CD4-positive, alpha-beta T cell (primary cell): ENCODE results near the gene NAGPA. TPM values are rescaled to one million over a fixed set of nuclear protein-coding genes. Genes with fewer than 3 reads are reported as not detected.

Experiments used
- ATAC-seq: fragments of 200-7000 bp; cut with Tn5 transposase; one replicate; pipeline ENCODE4 v1.10.0; 2022; ENCODE audit warnings: mild to moderate bottlenecking; ENCODE audit not compliant: poor library complexity
- CTCF ChIA-PET: fragments of 350-600 bp; sonication (Branson Sonifier 250); formaldehyde crosslinking; loops from one replicate; lab custom pipeline; 2021; ENCODE audit warnings: antibody characterized with exemption, inconsistent platforms; lab: Charles Lee
- POLR2A ChIA-PET: fragments of 350-600 bp; sonication (Branson Sonifier 250); formaldehyde crosslinking; loops from one replicate; lab custom pipeline; 2021; ENCODE audit warnings: antibody characterized with exemption, inconsistent platforms; lab: Charles Lee
- DNase-seq, 14 experiments: peaks; one replicate each; pipeline ENCODE4 v3.0.0-alpha.2; 2013 to 2020; ENCODE audit warnings: mixed read lengths in 2 of 14
- H3K27ac ChIP-seq, 2 donors: one replicate each; pipeline versions ENCODE4 v1.5.1 to v1.7.0; 2013; ENCODE audit warnings: low read length in 2 of 2, low read depth in 1 of 2, mild to moderate bottlenecking in 1 of 2
- H3K27me3 ChIP-seq, 2 experiments: 1 replicate in 1 of 2; 2 replicates in 1 of 2; pipeline versions ENCODE4 v1.6.1 to v1.7.0; 2013; ENCODE audit warnings: low read length in 2 of 2, control low read depth in 1 of 2, mild to moderate bottlenecking in 1 of 2, moderate library complexity in 1 of 2; ENCODE audit not compliant: insufficient read depth in 2 of 2, control insufficient read depth in 1 of 2
- H3K36me3 ChIP-seq: one replicate; pipeline ENCODE4 v1.6.1; 2013; ENCODE audit warnings: low read length, control low read depth; ENCODE audit not compliant: insufficient read depth
- H3K4me1 ChIP-seq: one replicate; pipeline ENCODE4 v1.6.1; 2013; ENCODE audit warnings: low read length, control low read depth; ENCODE audit not compliant: insufficient read depth
- H3K4me3 ChIP-seq: one replicate; pipeline ENCODE4 v1.5.1; 2013; ENCODE audit warnings: mild to moderate bottlenecking, low read length, moderate library complexity
- H3K9me3 ChIP-seq, 2 experiments: 1 replicate in 1 of 2; 2 replicates in 1 of 2; pipeline versions ENCODE4 v1.6.1 to v1.7.0; 2013; ENCODE audit warnings: low read length in 2 of 2, mild to moderate bottlenecking in 2 of 2, control low read depth in 1 of 2, moderate library complexity in 1 of 2; ENCODE audit not compliant: control insufficient read depth in 1 of 2, insufficient read depth in 1 of 2
- H3K27ac Mint-ChIP-seq: one replicate; pipeline ENCODE4 v1.8.0; 2020; ENCODE audit warnings: mixed read lengths
- H3K27me3 Mint-ChIP-seq: one replicate; pipeline ENCODE4 v1.8.0; 2021; ENCODE audit warnings: mixed read lengths
- H3K36me3 Mint-ChIP-seq: one replicate; pipeline ENCODE4 v1.8.0; 2021; ENCODE audit warnings: low read depth, mixed read lengths
- H3K4me1 Mint-ChIP-seq: one replicate; pipeline ENCODE4 v1.8.0; 2021; ENCODE audit warnings: low read depth, mixed read lengths
- H3K4me3 Mint-ChIP-seq: one replicate; pipeline ENCODE4 v1.8.0; 2020; ENCODE audit warnings: mild to moderate bottlenecking, mixed read lengths
- H3K9me3 Mint-ChIP-seq: one replicate; pipeline ENCODE4 v1.8.0; 2020; ENCODE audit warnings: mixed read lengths
- CTCF ChIP-seq: fragments of 200-600 bp; IDR thresholded peaks from one replicate; pipeline ENCODE4 v1.8.0; 2022; ENCODE audit warnings: antibody characterized with exemption, mild to moderate bottlenecking
- intact Hi-C, 2 experiments: fragments of 100-400 bp; cut with DNase I in 1 of 2; cut with micrococcal nuclease in 1 of 2; formaldehyde crosslinking; loops; one replicate each; pipeline versions ENCODE4 v1.15.1 to v1.9.0; 2023 to 2025; cut with DNase I, micrococcal nuclease
- total RNA-seq, 174 experiments: library from RNA in 2 of 174; stranded (reverse) in 2 of 174; gene quantifications; one replicate each; pipeline ENCODE4 v1.2.3 and lab custom pipeline; 2021 to 2026

NAGPA gene
- total RNA-seq, 2 experiments from 2014 or later: 30.0 to 34.0 TPM

DNA sequence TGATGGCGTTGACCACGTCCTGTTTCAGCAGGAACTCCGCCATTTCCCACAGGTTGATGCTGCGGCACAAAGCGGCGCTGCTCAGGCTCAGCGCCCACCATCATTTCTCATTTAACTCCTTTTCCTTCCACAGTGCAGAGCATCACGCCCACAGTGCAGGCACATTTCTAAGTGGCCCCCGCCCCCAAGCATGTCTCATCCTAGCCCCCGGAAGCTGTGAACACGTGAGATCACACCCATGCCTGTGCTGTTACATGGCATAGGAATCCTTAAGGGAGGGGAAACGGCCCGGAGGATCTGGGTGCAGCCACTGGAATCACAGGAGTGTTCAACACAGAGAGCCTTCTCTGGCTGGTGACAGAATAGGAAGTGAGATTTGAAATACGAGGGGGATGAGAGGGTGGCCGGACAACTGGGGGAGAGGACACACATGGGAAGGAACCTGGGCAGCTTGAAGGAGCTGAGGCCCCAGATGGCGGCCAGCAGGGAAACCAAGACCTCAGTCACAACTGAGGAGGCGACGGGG is 4.7 kb downstream of the NAGPA start:
- POLR2A ChIA-PET: no interaction called here
- no peaks in the 10 kb centered on the region for H3K9me3 Mint-ChIP-seq
- intact Hi-C loops: no loop called here
- no peaks in the 10 kb centered on the region for H3K27me3 Mint-ChIP-seq
- no peak for ATAC-seq
- no peaks in the 10 kb centered on the region for H3K27me3 ChIP-seq
- H3K9me3 ChIP-seq: no peaks in the 10 kb centered on the region
- TF ChIP-seq CTCF: no peak
- CTCF ChIA-PET: no interaction called here
- H3K36me3 Mint-ChIP-seq: peaks cover 29% of the 10 kb centered on the region
- H3K27ac ChIP-seq: no peak overlapping the region
- H3K27ac Mint-ChIP-seq: no peak overlapping the region
- H3K4me1 ChIP-seq: peaks cover 12% of the 10 kb centered on the region
- H3K4me3 ChIP-seq: no peak overlapping the region
- no peak for DNase-seq
- no peak overlapping the region for H3K4me3 Mint-ChIP-seq
- H3K4me1 Mint-ChIP-seq: peaks cover 12% of the 10 kb centered on the region
- peaks cover 20% of the 10 kb centered on the region for H3K36me3 ChIP-seq

DNA sequence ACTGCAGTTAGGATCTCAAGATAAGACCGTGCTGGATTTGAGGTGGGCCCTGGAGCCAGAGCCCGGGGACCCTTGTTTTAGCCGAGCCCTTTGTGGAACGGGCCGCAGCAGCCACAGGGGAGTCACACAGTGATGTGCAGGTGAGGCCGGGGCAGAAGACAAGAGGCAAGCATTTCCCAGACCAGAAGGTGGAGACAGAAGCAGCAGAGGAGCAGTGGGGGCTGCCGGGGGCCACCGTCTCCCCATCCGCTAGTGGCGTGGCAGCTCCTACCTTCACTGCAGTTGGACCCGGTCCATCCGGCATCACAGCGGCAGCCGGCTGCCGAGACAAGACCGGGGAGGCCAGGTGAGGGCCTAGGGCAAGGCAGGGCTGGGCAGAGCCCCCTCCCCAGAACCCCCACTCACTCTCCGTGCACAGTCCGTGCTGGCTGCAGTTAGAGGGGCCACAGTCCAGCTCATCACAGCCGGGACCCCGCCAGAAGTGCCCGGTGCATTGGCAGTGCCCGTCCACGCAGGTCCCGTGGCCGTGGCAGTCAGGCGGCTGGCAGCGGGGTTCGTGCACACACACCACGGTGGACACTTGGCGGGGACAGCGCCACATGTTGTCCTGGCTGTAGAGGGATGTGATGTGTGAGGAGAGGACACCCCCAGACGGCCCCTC is 6.0 kb downstream of the NAGPA start:
- no peaks in the 10 kb centered on the region for H3K27me3 Mint-ChIP-seq
- H3K9me3 ChIP-seq: no peaks in the 10 kb centered on the region
- H3K27ac ChIP-seq: no peak overlapping the region
- H3K36me3 Mint-ChIP-seq: peaks cover 27% of the 10 kb centered on the region
- DNase-seq: no peak
- H3K4me3 ChIP-seq: no peak overlapping the region
- TF ChIP-seq CTCF: no peak
- H3K4me1 ChIP-seq: peaks cover 5% of the 10 kb centered on the region
- CTCF ChIA-PET: no interaction called here
- peaks cover 20% of the 10 kb centered on the region for H3K36me3 ChIP-seq
- intact Hi-C loops: no loop called here
- H3K27ac Mint-ChIP-seq: no peak overlapping the region
- H3K9me3 Mint-ChIP-seq: no peaks in the 10 kb centered on the region
- H3K4me3 Mint-ChIP-seq: no peak overlapping the region
- H3K27me3 ChIP-seq: no peaks in the 10 kb centered on the region
- H3K4me1 Mint-ChIP-seq: peaks cover 6% of the 10 kb centered on the region
- POLR2A ChIA-PET: no interaction called here
- no peak for ATAC-seq

GRCh38 chr16:5027086-5027485 is 6.6 kb downstream of the NAGPA start:
- Histone ChIP-seq H3K4me3 (no peak overlapping the region), H3K9me3 (no peaks in the 10 kb centered on the region), H3K4me1 (no peaks in the 10 kb centered on the region), H3K27ac (no peak overlapping the region), H3K27me3 (no peaks in the 10 kb centered on the region), H3K36me3 (peaks cover 20% of the 10 kb centered on the region)
- DNase-seq: no peak
- Mint-ChIP-seq H3K36me3 (peaks cover 25% of the 10 kb centered on the region), H3K27me3 (no peaks in the 10 kb centered on the region), H3K9me3 (no peaks in the 10 kb centered on the region), H3K4me3 (no peak overlapping the region), H3K27ac (no peak overlapping the region), H3K4me1 (peaks cover 4% of the 10 kb centered on the region)
- TF ChIP-seq CTCF: no peak
- CTCF ChIA-PET: no interaction called here
- intact Hi-C loops: no loop called here
- no peak for ATAC-seq
- POLR2A ChIA-PET: no interaction called here
